HCT116 (cell line): ENCODE data around the gene TECTA. TPM values are rescaled to one million over a fixed set of nuclear protein-coding genes. Genes with fewer than 3 reads are reported as not detected.

Source experiments
- ATAC-seq: fragments of 200-7000 bp; cut with Tn5 transposase; 2 replicates; pipeline ENCODE4 v1.9.1; 2020; ENCODE audit warnings: mild to moderate bottlenecking, moderate library complexity
- BruUV-seq: library from RNA; stranded (reverse); fragments of 400-500 nt; replicated peaks from 2 replicates; lab custom pipeline; 2021; lab: Mats Ljungman, UMichigan
- CTCF ChIA-PET: fragments of 300-600 bp; sonication (Branson Sonifier 250); formaldehyde crosslinking; loops from one replicate; lab custom pipeline; 2021; ENCODE audit warnings: antibody characterized with exemption; lab: Charles Lee
- POLR2A ChIA-PET: fragments of 300-600, 350-600 bp; sonication (Branson Sonifier 250); formaldehyde crosslinking; loops from one replicate; lab custom pipeline; 2021; ENCODE audit warnings: antibody characterized with exemption; lab: Charles Lee
- RAD21 ChIA-PET, 2 experiments: fragments of 300-600 bp; sonication (Branson Sonifier 250); formaldehyde crosslinking; loops; one replicate each; lab custom pipeline; 2023; ENCODE audit warnings: low total read pairs in 2 of 2; ENCODE audit not compliant: uncharacterized antibody in 2 of 2, unreplicated experiment in 2 of 2, low non-redundant PET in 1 of 2; lab: Charles Lee
- DNase-seq: peaks from one replicate; pipeline ENCODE4 v3.0.0-alpha.2; 2010; ENCODE audit warnings: low read depth, low spot score
- H2AFZ ChIP-seq: fragments of 200-600 bp; shearing (Covaris generic), sonication (generic); 2 replicates; pipeline ENCODE4 v1.6.1; 2017; ENCODE audit warnings: low read depth, mixed run types, mixed read lengths, antibody characterized with exemption, low read length; ENCODE audit not compliant: poor library complexity, severe bottlenecking
- H3K27ac ChIP-seq: 2 replicates; pipeline ENCODE4 v1.5.1; 2012; ENCODE audit warnings: low read depth, low read length
- H3K27me3 ChIP-seq: fragments of 200-600 bp; sonication (generic); 2 replicates; pipeline ENCODE4 v1.6.1; 2016; ENCODE audit warnings: mixed run types, low read length, mixed read lengths; ENCODE audit not compliant: insufficient read depth
- H3K36me3 ChIP-seq, 2 experiments: fragments of 200-500 bp in 1 of 2; fragments of 200-600 bp in 1 of 2; sonication (Bioruptor generic) in 1 of 2; sonication (generic) in 1 of 2; 2 replicates each; pipeline versions ENCODE4 v1.5.1 to v1.6.1; 2014 to 2016; ENCODE audit warnings: low read length in 2 of 2, inconsistent platforms in 1 of 2, mixed read lengths in 1 of 2, mixed run types in 1 of 2; ENCODE audit not compliant: insufficient read depth in 2 of 2, control insufficient read depth in 1 of 2
- H3K4me1 ChIP-seq, 2 experiments: fragments of 200-600 bp in 1 of 2; sonication (generic) in 1 of 2; 2 replicates each; pipeline versions ENCODE4 v1.5.1 to v1.6.1; 2012 to 2017; ENCODE audit warnings: low read length in 2 of 2, inconsistent platforms in 1 of 2, mild to moderate bottlenecking in 1 of 2, mixed read lengths in 1 of 2, mixed run types in 1 of 2, moderate library complexity in 1 of 2; ENCODE audit not compliant: insufficient read depth in 2 of 2, control insufficient read depth in 1 of 2
- H3K4me2 ChIP-seq: fragments of 200-600 bp; sonication (generic); 2 replicates; pipeline ENCODE4 v1.6.1; 2017; ENCODE audit warnings: mixed run types, low read length, mixed read lengths
- H3K4me3 ChIP-seq, 2 experiments: fragments of 200-600 bp in 1 of 2; sonication (generic) in 1 of 2; replicated peaks in 1 of 2; 2 replicates each; pipeline ENCODE4 v1.5.1; 2011 to 2016; ENCODE audit warnings: low read length in 2 of 2, control low read depth in 1 of 2, low read depth in 1 of 2, mild to moderate bottlenecking in 1 of 2, mixed read lengths in 1 of 2, mixed run types in 1 of 2
- H3K79me2 ChIP-seq: fragments of 200-600 bp; sonication (generic); 2 replicates; pipeline ENCODE4 v1.6.1; 2017; ENCODE audit warnings: mild to moderate bottlenecking, mixed run types, low read length, moderate library complexity, mixed read lengths; ENCODE audit not compliant: insufficient read depth
- H3K9ac ChIP-seq: fragments of 200-600 bp; sonication (generic); 2 replicates; pipeline ENCODE4 v1.6.1; 2016; ENCODE audit warnings: low read length, mixed read lengths
- H3K9me2 ChIP-seq: fragments of 200-600 bp; sonication (generic), shearing (Covaris generic); 2 replicates; pipeline ENCODE4 v1.6.1; 2017; ENCODE audit warnings: mixed run types, mild to moderate bottlenecking, moderate library complexity; ENCODE audit not compliant: insufficient read depth
- H3K9me3 ChIP-seq, 2 experiments: fragments of 200-500 bp in 1 of 2; fragments of 200-600 bp in 1 of 2; sonication (Bioruptor generic) in 1 of 2; sonication (generic) in 1 of 2; 2 replicates each; pipeline ENCODE4 v1.6.1; 2014 to 2017; ENCODE audit warnings: low read length in 2 of 2, mixed read lengths in 2 of 2, inconsistent platforms in 1 of 2, low read depth in 1 of 2, mild to moderate bottlenecking in 1 of 2, mixed run types in 1 of 2, moderate library complexity in 1 of 2; ENCODE audit not compliant: control insufficient read depth in 1 of 2, insufficient read depth in 1 of 2
- H4K20me1 ChIP-seq: fragments of 200-600 bp; sonication (generic), shearing (Covaris generic); 2 replicates; pipeline ENCODE4 v1.6.1; 2017; ENCODE audit warnings: mixed run types, mild to moderate bottlenecking, moderate library complexity; ENCODE audit not compliant: insufficient read depth
- CEBPB ChIP-seq: IDR thresholded peaks from 2 replicates; pipeline ENCODE4 v1.6.1; 2012; ENCODE audit warnings: low read depth
- EGR1 ChIP-seq: IDR thresholded peaks from 2 replicates; pipeline ENCODE4 v1.6.1; 2012; ENCODE audit warnings: low read depth
- EZH2 ChIP-seq: fragments of 200-600 bp; sonication (generic); IDR thresholded peaks from 2 replicates; pipeline ENCODE4 v1.6.1; 2017; ENCODE audit warnings: antibody characterized with exemption, mixed run types
- EZH2phosphoT487 ChIP-seq: fragments of 200-600 bp; IDR thresholded peaks from 2 replicates; pipeline ENCODE4 v1.6.1; 2018; ENCODE audit warnings: antibody characterized with exemption, borderline replicate concordance
- JUND ChIP-seq: IDR thresholded peaks from 2 replicates; pipeline ENCODE4 v1.6.1; 2012
- RAD21 ChIP-seq: IDR thresholded peaks from 2 replicates; pipeline ENCODE4 v1.6.1; 2012; ENCODE audit warnings: low read depth, mild to moderate bottlenecking
- SIN3A ChIP-seq: IDR thresholded peaks from 2 replicates; pipeline ENCODE4 v1.6.1; 2012; ENCODE audit warnings: low read depth
- SP1 ChIP-seq: IDR thresholded peaks from 2 replicates; pipeline ENCODE4 v1.6.1; 2012; ENCODE audit warnings: low read depth
- SRF ChIP-seq: IDR thresholded peaks from 2 replicates; pipeline ENCODE4 v1.6.1; 2012; ENCODE audit warnings: low read depth
- TCF7L2 ChIP-seq: IDR thresholded peaks from 2 replicates; pipeline ENCODE4 v1.7.0; 2011; ENCODE audit warnings: borderline replicate concordance, inconsistent platforms; ENCODE audit not compliant: insufficient read depth, insufficient read length; ENCODE audit errors: extremely low read depth
- ZFX ChIP-seq: fragments of 450-650 bp; IDR thresholded peaks from 2 replicates; pipeline ENCODE4 v1.6.1; 2017
- ZNF274 ChIP-seq: fragments of 200-500 bp; sonication (Bioruptor generic); IDR thresholded peaks from 2 replicates; pipeline ENCODE4 v1.6.1; 2014; ENCODE audit warnings: mild to moderate bottlenecking, low read depth, low read length, inconsistent platforms
- intact Hi-C: fragments of 100-400 bp; cut with micrococcal nuclease; formaldehyde crosslinking; loops from 2 replicates; pipeline ENCODE4 v1.10.0; 2022
- total RNA-seq: library from RNA; stranded (reverse); gene quantifications from one replicate; pipeline ENCODE4 v1.2.1, GENCODE V29; 2021; ENCODE audit not compliant: unreplicated experiment
- TF ChIP-seq, protein P1 (sequence below): IDR thresholded peaks from 2 replicates; pipeline ENCODE4 v1.6.1; 2012
- TF ChIP-seq, protein P2 (sequence below): IDR thresholded peaks from 2 replicates; pipeline ENCODE4 v1.6.1; 2012; ENCODE audit warnings: low read depth

TECTA gene
- total RNA-seq, 1 experiment from 2014 or later, result 0.81 TPM

DNA sequence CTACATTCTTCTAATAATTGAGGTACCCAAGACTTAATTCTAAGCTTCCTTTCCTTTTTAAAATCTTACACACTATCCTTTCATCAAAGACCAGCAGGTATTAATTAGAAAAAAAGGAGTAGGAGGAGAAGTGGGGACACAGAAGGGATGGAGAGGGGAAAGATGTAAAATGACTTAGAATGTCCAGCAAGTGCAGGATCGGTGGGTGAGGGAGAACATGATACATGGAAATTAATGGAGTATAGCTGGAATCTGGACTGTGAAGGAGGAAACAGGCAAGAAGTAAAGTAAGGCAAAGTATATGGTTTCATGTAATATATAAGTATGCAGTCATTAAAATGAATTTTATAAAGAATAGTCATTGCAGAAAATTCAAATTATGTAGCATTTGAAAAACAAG is 127.8 kb downstream of the TECTA start (continued):
- TF ChIP-seq EGR1, result no peak
- TF ChIP-seq, protein P1, sequence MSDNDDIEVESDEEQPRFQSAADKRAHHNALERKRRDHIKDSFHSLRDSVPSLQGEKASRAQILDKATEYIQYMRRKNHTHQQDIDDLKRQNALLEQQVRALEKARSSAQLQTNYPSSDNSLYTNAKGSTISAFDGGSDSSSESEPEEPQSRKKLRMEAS, result no peak

DNA sequence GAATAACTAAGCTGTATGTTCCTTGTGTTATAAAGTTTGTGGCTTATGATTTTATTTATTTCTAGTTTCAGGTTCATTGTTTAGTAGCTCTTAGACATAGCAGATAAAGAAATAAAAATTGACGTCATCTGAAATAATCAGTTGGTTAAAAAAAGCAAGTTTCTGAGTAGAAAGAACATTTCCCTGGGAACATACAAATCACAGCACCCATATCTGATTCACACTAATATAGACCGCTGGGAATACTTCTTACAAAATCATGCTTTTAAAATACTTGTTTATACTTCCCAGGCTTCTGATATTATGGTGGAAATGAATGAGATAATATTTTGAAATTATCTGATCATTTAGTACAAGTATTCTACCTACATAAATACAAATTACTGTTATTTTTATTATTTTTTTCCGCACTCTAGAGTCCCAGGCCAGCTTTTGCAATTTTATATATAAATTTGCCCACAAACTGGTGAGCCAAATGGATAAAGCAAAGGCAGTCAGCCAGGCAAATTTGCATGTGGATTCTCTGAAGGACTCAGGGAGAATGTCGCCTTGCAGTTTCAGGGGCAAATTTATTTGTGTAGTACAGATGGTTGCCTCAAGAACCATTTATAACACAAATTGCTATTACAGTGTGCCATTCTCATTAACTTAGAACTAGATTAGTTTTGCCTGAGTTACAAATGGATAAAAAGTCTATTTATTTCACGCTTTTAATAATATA is 128.6 kb downstream of the TECTA start:
- peaks cover under 1% of the 10 kb centered on the region; the same call in 1 of the 2 replicates for H3K27me3 ChIP-seq
- H3K9me3 ChIP-seq, result no peaks in the 10 kb centered on the region
- intact Hi-C loops, result no loop called here
- no peak overlapping the region for H3K27ac ChIP-seq
- TF ChIP-seq JUND (no peak), EZH2 (no peak), ZNF274 (no peak), ZFX (no peak), TCF7L2 (no peak), EZH2phosphoT487 (no peak), SRF (no peak), SIN3A (no peak), RAD21 (no peak), SP1 (no peak), CEBPB (no peak)
- TF ChIP-seq, protein P1, result no peak
- TF ChIP-seq, protein P2, sequence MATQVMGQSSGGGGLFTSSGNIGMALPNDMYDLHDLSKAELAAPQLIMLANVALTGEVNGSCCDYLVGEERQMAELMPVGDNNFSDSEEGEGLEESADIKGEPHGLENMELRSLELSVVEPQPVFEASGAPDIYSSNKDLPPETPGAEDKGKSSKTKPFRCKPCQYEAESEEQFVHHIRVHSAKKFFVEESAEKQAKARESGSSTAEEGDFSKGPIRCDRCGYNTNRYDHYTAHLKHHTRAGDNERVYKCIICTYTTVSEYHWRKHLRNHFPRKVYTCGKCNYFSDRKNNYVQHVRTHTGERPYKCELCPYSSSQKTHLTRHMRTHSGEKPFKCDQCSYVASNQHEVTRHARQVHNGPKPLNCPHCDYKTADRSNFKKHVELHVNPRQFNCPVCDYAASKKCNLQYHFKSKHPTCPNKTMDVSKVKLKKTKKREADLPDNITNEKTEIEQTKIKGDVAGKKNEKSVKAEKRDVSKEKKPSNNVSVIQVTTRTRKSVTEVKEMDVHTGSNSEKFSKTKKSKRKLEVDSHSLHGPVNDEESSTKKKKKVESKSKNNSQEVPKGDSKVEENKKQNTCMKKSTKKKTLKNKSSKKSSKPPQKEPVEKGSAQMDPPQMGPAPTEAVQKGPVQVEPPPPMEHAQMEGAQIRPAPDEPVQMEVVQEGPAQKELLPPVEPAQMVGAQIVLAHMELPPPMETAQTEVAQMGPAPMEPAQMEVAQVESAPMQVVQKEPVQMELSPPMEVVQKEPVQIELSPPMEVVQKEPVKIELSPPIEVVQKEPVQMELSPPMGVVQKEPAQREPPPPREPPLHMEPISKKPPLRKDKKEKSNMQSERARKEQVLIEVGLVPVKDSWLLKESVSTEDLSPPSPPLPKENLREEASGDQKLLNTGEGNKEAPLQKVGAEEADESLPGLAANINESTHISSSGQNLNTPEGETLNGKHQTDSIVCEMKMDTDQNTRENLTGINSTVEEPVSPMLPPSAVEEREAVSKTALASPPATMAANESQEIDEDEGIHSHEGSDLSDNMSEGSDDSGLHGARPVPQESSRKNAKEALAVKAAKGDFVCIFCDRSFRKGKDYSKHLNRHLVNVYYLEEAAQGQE, result no peak
- TF ChIP-seq, all 23 proteins: peak for 0
- H3K79me2 ChIP-seq, result no peaks in the 10 kb centered on the region
- no peak for ATAC-seq
- H3K36me3 ChIP-seq, result no peaks in the 10 kb centered on the region
- H4K20me1 ChIP-seq, result no peaks in the 10 kb centered on the region
- no peak overlapping the region for H3K9ac ChIP-seq
- no peak overlapping the region for H3K4me2 ChIP-seq
- DNase-seq, result no peak
- H3K9me2 ChIP-seq, result no peaks in the 10 kb centered on the region
- no peak overlapping the region for H3K4me3 ChIP-seq
- H2AFZ ChIP-seq, result no peak overlapping the region
- BruUV-seq, result no TSS peak
- ChIA-PET POLR2A (no interaction called here), CTCF (no interaction called here), RAD21 (no interaction called here)
- no peaks in the 10 kb centered on the region for H3K4me1 ChIP-seq
